Measurements from ENCODE around the gene POLD3. TPM values are rescaled to one million over a fixed set of nuclear protein-coding genes. Genes with fewer than 3 reads are reported as not detected.

POLD3 gene
- total RNA-seq, 3 donors from 2014 or later, result 37.5 to 45.7 (median 37.5) TPM

DNA sequence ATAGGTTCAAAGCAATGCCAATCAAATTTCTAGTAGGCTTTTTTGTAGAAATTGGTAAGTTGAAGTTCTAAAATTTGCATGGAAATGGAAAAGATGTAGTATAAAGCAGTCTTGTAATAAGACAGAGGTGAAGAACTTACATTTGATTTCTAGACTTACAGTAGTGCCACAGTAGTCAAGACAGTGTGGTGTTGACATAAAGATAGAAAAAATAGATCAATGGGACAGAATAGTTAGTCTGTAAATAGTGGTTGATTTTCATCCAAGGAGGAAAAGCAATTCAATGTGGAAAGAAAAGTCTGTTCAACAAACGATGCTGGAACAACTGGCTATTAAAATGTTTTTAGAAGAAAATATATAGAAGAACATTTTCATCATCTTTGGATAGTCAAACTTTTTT lies 70.9 kb downstream of the POLD3 start:
- no peaks in the 10 kb centered on the region for H3K4me1 Mint-ChIP-seq (ENCODE audit: low read depth)
- ATAC-seq (no peak), DNase-seq (no peak)
- H3K27me3 Mint-ChIP-seq (ENCODE audit: low read depth), result no peaks in the 10 kb centered on the region
- no peak overlapping the region for H3K4me3 Mint-ChIP-seq
- peaks cover 19% of the 10 kb centered on the region for H3K9me3 Mint-ChIP-seq
- peaks cover 30% of the 10 kb centered on the region for H3K36me3 Mint-ChIP-seq (ENCODE audit: insufficient read depth)

DNA sequence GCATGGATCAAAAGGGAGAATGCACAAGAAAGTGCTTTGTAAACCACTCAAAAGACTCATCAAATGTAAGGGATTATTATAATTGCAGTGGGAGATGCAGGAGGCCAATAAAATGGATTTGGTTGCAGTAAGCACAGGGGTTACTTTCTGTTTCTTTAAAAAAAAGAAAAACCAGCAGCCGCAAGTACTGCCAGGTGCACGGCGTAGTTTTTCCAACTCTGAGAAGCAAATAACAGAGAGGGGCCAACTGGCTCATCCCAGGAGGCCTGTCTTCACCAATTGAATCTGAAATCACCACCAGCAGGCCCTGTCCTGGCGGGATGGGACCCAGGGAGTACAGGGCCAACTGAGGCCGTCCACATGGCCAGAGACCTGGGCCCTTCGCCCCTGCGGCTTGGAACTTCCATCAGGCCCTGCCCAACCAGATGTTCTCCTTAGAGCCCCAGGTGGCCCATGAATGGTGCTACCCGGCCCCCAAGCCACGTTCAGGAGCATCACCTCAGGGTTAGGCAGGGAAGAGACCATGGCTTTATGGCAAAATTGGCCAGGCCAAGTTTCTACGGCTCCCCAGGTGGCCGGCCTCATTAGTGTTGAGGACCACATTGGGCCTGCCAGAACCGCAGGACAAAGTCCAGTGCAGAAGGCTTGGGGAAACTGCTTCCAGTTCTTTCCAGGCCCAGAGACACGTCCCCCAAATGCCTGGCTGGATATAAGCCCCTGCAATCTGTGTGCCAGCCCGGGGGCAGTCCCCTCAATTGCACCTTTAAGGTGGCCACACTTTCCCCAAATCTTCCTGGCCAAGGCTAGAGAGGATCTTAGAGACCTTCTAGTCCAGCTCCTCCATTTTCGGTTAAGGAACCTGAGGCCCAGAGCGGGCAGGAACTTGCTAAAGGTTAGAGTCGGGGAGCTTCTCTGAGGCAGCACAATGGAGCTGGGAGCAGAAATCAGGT lies 77.1 kb downstream of the POLD3 start:
- ATAC-seq (no peak), DNase-seq (no peak)
- no peaks in the 10 kb centered on the region for H3K4me1 Mint-ChIP-seq (ENCODE audit: low read depth)

DNA sequence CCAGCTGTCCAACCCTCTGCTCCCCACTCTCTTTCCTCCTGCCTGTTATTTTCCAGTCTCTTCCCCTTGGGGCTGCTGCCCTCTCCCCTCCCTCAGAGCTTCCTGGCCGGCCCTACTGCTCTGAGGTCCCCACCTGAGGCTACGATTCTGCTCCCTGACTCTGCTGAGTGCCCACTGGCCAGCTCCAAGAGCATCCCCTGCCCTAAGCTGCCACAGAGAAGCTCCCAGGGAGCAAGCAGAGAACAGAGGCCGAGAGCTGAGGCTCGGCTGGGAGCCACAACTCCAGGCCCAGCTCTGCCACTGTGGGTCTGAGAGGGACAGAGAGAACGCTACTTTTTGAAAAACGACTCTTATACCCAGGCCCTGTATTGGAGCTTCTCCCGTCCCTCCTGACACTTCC lies 77.8 kb downstream of the POLD3 start:
- Mint-ChIP-seq H3K27me3 (ENCODE audit: low read depth) (no peaks in the 10 kb centered on the region), H3K9me3 (no peaks in the 10 kb centered on the region), H3K36me3 (ENCODE audit: insufficient read depth) (no peaks in the 10 kb centered on the region), H3K4me3 (no peak overlapping the region), H3K4me1 (ENCODE audit: low read depth) (no peaks in the 10 kb centered on the region)
- ATAC-seq, result no peak
- no peak for DNase-seq

More for the DNA sequence above, 77.1 kb downstream of the POLD3 start:
- Mint-ChIP-seq H3K4me3 (no peak overlapping the region), H3K36me3 (ENCODE audit: insufficient read depth) (no peaks in the 10 kb centered on the region), H3K9me3 (no peaks in the 10 kb centered on the region), H3K27me3 (ENCODE audit: low read depth) (no peaks in the 10 kb centered on the region)

DNA sequence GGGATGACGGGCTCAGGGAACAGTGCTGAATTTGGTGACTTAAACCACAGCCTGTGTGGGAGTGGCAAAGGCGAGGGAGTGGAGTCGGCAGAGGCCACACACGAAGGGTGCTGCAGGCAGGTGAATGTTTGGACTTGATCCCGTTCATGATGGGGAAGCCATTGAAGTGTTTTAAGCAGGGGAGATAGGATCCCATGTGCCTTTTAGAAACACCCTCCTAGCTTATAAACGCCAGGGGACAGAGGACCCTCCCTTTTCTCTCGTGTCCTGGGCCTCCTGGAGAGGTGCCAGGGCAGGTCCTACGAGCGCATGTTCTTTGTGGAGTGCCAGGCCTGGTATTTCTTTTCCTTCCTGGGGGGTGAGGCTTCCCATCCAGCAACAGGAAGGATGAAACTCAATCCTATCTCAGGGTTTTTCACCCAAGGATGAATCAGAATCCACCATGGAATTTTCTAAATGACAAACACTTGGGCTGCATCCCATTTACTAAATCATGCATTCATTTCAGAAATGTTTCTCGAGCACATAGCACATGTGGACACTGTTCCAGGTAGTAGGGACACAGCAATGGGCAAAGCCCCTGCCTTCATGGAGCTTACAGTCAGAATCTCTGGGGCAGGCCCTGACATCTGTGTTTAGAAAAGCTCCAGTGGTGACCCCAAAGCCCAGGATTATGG lies 79.3 kb downstream of the POLD3 start:
- Mint-ChIP-seq H3K36me3 (ENCODE audit: insufficient read depth) (no peaks in the 10 kb centered on the region), H3K27me3 (ENCODE audit: low read depth) (no peaks in the 10 kb centered on the region), H3K4me1 (ENCODE audit: low read depth) (no peaks in the 10 kb centered on the region), H3K4me3 (no peak overlapping the region), H3K9me3 (no peaks in the 10 kb centered on the region)
- ATAC-seq (no peak), DNase-seq (no peak)

DNA sequence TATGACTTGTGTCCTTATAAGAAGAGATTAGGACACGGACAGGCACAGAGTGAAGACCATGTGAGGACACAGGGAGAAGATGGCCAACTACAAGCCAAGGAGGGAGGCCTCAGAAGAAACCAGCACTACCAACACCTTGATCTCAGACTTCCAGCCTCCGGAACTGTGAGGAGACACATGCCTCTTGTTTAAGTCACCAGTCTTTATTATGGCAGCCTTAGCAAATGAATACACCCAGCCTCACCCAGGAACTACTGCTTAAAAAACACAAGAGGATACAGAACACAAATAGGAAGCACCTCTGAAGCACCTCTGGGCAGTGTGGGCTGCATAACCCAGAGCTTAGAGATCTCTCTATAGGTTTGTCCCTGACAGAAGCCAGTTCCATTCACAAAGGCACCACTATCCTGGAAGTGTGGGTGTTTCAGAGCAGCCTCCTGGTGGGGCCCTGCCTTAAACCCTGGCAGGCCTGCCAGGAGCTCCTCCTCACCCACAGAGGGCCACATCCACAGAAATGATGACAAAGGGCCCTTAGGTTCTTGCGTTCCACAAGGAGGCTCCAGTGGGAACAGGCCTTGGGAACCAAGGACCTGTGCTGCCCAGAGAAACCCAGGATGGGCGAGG lies 80.1 kb downstream of the POLD3 start:
- Mint-ChIP-seq H3K27me3 (ENCODE audit: low read depth) (no peaks in the 10 kb centered on the region), H3K36me3 (ENCODE audit: insufficient read depth) (no peaks in the 10 kb centered on the region), H3K4me1 (ENCODE audit: low read depth) (no peaks in the 10 kb centered on the region), H3K4me3 (no peak overlapping the region), H3K9me3 (no peaks in the 10 kb centered on the region)
- no peak for ATAC-seq
- no peak for DNase-seq

DNA sequence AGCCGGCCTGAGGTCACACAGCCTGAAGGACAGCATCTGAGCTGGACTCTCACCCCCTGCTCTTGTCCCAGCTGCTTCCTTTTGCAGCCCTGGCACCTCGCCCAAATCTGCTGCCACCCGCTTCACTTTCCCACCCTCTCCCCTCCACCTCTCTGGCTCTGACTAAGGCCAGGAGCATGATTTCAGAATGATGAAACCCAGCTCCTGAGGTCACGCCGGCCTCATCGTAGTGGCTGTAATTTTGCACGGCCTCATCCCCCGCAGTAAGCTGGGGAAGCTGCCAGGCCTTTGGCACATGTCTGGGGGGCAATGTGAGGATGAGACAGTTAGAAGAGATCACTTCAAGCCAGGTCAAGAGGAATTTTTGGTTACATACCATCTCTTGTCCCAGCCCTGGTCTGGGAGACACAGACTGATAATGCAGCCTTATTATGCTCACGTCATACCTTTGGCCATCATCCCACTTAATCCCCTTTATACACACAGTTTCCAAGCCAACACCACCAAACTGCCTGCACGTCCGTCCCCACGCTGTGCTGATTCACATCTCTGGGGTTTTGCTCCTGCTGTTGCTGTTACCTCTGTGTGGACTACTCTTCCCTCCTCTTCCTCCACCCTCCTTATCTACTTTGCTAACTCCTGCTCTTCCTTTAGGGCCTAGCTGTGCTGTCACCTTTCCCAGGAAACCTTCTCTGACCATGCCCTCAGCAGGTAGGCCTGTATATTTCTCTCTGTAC lies 80.7 kb downstream of the POLD3 start:
- ATAC-seq (no peak), DNase-seq (no peak)
- no peaks in the 10 kb centered on the region for H3K27me3 Mint-ChIP-seq (ENCODE audit: low read depth)
- H3K4me3 Mint-ChIP-seq, result no peak overlapping the region
- no peaks in the 10 kb centered on the region for H3K9me3 Mint-ChIP-seq
- H3K4me1 Mint-ChIP-seq (ENCODE audit: low read depth), result no peaks in the 10 kb centered on the region
- H3K36me3 Mint-ChIP-seq (ENCODE audit: insufficient read depth), result no peaks in the 10 kb centered on the region

DNA sequence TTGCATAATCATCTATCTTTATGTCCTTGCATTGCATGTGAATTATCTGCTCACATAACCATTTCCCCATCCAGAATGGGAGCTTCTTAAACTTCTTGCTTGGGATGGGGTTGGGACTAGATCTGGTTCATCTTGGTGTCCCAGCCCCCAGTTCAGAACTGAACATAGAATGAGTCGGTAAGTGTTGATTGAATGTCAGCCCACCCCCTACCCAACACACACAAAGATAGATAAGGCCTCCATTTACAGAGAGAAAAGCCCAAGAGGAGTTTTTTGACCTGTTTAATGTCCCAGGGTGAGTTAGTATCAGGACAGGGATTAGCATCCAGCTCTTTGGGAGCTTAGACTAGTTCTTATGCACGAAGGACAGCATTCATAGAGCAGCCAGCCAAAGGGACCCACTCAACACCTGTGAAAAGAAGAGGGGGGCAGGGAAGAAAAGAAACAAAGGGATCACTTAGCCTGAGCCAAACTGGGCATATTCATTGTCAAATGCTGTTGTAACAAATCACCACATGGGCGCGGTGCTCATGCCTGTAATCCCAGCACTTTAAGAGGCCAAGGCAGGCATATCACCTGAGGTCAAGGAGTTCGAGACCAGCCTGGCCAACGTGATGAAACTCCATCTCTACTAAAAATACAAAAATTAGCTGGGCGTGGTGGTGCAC lies 81.4 kb downstream of the POLD3 start:
- DNase-seq, result no peak
- Mint-ChIP-seq H3K4me3 (no peak overlapping the region), H3K9me3 (no peaks in the 10 kb centered on the region), H3K27me3 (ENCODE audit: low read depth) (no peaks in the 10 kb centered on the region), H3K4me1 (ENCODE audit: low read depth) (no peaks in the 10 kb centered on the region), H3K36me3 (ENCODE audit: insufficient read depth) (no peaks in the 10 kb centered on the region)
- no peak for ATAC-seq

DNA sequence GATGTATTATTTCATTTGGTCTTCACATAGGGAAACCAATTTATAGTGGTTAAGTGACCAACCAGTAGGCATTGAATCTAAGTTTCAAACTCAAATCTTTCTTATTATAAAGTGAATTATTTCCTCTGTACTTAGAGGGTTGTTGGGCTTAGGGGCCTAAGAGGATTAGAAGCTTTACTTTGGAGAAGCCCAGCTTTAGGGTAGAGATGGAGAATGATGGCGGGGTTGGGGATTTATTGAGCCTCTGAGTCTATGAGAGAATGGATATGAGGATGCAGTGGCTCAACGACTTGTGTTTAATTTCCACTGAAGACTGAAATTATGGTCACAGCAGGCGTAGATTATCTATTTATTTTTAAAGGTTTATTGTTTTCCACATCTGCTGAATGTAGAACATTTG lies 83.4 kb downstream of the POLD3 start:
- ATAC-seq (no peak), DNase-seq (no peak)
- no peaks in the 10 kb centered on the region for H3K4me1 Mint-ChIP-seq (ENCODE audit: low read depth)
- no peaks in the 10 kb centered on the region for H3K36me3 Mint-ChIP-seq (ENCODE audit: insufficient read depth)
- peaks cover 5% of the 10 kb centered on the region for H3K27me3 Mint-ChIP-seq (ENCODE audit: low read depth)
- H3K9me3 Mint-ChIP-seq, result no peaks in the 10 kb centered on the region
- H3K4me3 Mint-ChIP-seq, result no peak overlapping the region

DNA sequence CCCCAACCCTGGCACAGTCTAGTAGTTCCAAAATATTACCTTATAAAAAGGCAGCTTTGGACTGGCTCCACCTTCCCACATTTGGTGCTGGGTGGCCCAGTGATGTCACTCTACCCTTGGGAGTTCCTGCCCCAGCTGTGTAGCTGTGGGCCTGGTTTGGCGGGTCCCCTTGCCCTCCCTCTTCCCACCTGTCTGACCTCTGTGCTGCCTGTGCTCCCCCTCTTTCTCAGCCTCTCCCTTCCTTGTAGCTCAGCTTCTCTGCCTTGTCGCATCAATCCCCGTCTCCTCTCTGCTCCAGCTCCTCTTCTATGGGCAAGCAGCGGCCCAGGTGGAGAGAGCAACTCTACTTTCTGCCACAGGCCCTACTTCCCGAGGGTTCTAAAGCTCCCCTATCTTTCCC lies 84.2 kb downstream of the POLD3 start:
- H3K4me3 Mint-ChIP-seq, result no peak overlapping the region
- ATAC-seq, result no peak
- no peaks in the 10 kb centered on the region for H3K4me1 Mint-ChIP-seq (ENCODE audit: low read depth)
- no peak for DNase-seq
- H3K27me3 Mint-ChIP-seq (ENCODE audit: low read depth), result peaks cover 9% of the 10 kb centered on the region
- no peaks in the 10 kb centered on the region for H3K9me3 Mint-ChIP-seq
- no peaks in the 10 kb centered on the region for H3K36me3 Mint-ChIP-seq (ENCODE audit: insufficient read depth)

DNA sequence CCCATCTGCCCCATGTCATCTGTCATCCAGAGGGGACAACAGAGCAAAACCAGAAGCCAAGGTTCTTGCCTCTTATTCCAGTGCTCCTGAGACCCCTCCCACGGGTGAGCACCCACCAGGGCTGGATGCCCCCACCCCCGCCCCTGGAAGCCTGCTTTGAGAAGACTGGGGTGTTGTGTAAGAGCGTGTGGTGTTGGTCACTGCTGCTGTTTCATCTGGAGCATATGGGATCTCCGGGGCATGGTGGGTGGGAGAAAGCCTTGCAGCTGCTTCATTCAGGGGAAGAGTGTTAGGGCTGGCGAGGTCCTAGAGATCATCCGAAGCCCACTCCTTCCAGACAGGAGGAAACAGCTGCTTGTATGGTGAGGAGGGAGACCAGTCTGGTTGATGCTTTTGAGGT lies 84.7 kb downstream of the POLD3 start:
- no peak for ATAC-seq
- Mint-ChIP-seq H3K9me3 (no peaks in the 10 kb centered on the region), H3K4me3 (no peak overlapping the region), H3K4me1 (ENCODE audit: low read depth) (no peaks in the 10 kb centered on the region), H3K27me3 (ENCODE audit: low read depth) (peaks cover 15% of the 10 kb centered on the region), H3K36me3 (ENCODE audit: insufficient read depth) (no peaks in the 10 kb centered on the region)
- DNase-seq, result no peak

DNA sequence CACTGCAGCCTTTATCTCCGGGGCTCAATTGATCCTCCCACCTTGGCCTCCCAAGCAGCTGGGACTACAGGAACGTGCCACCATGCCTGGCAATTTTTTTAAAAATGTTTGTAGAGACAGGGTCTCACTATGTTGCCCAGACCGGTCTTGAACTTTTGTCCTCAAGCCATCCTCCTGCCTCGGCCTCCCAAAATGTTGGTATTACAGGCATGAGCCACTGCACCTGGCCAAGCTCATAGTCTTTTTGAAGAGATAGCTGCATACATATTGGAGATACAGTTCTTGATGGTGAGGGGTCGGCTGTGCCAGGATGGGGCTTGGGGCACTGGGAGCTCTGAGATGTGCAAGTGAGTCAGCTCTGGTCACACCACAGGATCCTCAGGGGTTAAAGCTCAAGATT lies 85.7 kb downstream of the POLD3 start:
- peaks cover 24% of the 10 kb centered on the region for H3K27me3 Mint-ChIP-seq (ENCODE audit: low read depth)

DNA sequence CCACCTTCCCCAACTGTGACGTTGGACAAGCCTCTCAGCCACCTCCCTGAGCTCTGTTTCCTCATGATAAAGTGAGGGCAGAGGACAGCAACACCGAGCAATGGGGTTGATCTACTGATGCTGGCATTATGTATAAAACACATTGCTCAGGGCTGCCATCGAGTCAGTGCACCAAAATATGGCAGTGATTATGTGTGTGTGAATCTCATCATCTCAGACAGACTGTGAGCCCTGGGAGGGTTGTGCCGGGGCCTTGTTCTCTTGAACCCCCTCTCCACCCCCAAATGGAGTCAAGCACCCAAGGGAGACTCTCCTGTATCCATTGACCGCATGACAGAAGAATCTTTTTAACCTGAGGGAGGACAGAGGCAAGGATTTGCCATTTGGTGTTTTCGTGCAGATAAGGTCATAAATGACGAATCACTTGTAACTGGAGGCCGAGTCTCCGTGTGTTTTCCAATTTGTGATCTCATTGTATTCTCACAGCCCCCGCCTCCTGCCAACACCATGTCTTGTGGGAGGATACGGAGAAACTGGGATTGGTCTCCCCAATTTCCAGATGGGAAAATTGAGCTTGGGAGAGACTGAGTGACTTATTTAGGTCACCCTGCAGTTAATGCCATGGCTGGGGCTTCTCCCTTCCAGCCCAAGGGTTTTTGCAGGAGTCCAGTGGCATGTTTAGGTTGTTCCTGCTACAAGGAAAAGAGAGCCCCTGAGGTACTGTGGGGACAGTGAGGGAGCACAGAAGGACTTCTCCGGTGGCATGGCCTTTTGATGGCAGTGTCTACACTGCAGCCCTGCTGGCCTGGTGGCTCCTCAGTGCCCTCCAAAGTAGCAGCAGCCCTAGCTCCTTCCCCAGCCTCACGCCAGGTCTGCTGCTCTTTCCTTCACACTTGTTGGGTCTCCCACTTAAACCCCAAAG lies 86.5 kb downstream of the POLD3 start:
- Mint-ChIP-seq H3K9me3 (no peaks in the 10 kb centered on the region), H3K36me3 (ENCODE audit: insufficient read depth) (no peaks in the 10 kb centered on the region), H3K4me3 (no peak overlapping the region), H3K4me1 (ENCODE audit: low read depth) (peaks cover 3% of the 10 kb centered on the region), H3K27me3 (ENCODE audit: low read depth) (peaks cover 27% of the 10 kb centered on the region)
- DNase-seq (no peak), ATAC-seq (no peak)

More for the DNA sequence above, 85.7 kb downstream of the POLD3 start:
- Mint-ChIP-seq H3K4me1 (ENCODE audit: low read depth) (peaks cover 2% of the 10 kb centered on the region), H3K9me3 (no peaks in the 10 kb centered on the region), H3K4me3 (no peak overlapping the region), H3K36me3 (ENCODE audit: insufficient read depth) (no peaks in the 10 kb centered on the region)
- DNase-seq (no peak), ATAC-seq (no peak)

DNA sequence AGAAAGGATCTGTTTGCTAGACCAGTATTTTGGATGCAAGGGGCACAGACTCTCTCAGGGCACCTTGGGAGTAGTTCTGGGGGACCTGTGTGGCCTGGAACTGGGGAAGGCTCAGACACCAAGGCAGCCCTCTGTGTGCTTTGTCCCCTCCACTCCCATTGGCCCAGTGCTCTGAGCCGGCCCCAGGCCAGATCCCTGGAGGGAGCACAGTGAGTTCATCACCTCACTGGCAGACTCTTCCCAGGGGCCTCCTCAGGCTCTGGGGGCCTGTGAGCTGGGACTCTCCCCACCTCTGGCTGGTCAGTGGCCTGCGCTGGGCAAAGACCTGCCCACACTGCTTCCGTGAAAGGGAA lies 87.1 kb downstream of the POLD3 start:
- peaks cover 3% of the 10 kb centered on the region for H3K4me1 Mint-ChIP-seq (ENCODE audit: low read depth)
- ATAC-seq (no peak), DNase-seq (no peak)
- peaks cover 33% of the 10 kb centered on the region for H3K27me3 Mint-ChIP-seq (ENCODE audit: low read depth)
- no peaks in the 10 kb centered on the region for H3K9me3 Mint-ChIP-seq
- no peaks in the 10 kb centered on the region for H3K36me3 Mint-ChIP-seq (ENCODE audit: insufficient read depth)
- no peak overlapping the region for H3K4me3 Mint-ChIP-seq

All from activated T-cell treated with anti-CD3 and anti-CD28 coated beads, Interleukin-2, amount 50 U/mL, for 4 hours (primary cell).